ENCODE measurements around the gene ZBTB9. TPM values are rescaled to one million over a fixed set of nuclear protein-coding genes. Genes with fewer than 3 reads are reported as not detected.

Gene ZBTB9
- polyA plus RNA-seq, 1 donor from 2014 or later: 9.0 TPM

DNA sequence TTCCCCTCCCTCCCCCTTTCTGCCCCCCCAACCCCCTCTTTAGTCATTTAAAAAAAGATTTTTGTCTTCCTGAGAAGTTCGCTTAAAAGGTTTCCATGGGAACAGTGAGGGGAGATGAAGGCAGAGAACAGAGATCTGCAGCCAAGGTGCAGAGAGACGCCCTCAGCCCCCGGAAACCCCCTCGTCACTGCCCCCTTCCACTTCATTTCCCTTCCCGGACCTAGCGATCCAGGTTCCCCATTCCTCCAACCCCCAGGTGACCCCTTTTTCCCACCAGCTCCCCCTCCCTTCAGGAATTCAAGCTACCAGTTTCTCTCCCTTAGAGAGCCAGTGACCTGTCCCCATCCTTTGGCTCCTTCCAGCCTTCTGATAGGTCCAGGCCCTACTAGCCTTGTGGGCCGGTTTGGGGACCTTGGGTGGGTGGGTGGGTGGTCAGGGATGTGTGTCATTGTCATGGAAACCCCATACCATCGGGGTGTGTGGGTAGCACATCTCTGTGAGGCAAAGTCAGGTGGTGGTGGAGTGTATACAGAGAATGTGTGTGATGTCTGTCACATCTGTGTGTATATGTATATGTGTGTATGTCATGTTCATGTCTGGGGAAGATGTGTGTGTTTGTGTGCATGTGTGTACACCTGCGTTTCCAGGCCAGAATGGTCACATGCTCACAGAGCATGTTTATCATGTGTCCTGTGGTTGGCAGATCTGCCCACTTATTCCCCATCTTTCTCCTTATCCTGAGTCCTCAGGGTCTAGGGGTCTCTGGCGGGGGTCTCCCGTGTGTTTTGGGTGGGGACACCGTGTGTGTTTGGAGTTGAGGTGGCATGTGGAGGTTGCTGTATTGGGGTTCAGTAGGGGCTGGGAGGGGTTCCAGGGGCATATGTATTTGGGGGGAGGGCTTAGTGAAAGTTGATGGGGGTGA lies 27.5 kb upstream of the ZBTB9 start:
- no peaks in the 10 kb centered on the region for H3K27me3 Mint-ChIP-seq
- H3K4me1 Mint-ChIP-seq: peaks cover 33 to 52% (median 52%) of the 10 kb centered on the region in 3 donors
- H3K9me3 Mint-ChIP-seq: no peaks in the 10 kb centered on the region
- peak overlapping the region; percentile 85 to 97 (median 91) for H3K4me3 Mint-ChIP-seq
- peak overlapping the region; percentile 96 to 98 (median 97) for H3K27ac Mint-ChIP-seq
- no peaks in the 10 kb centered on the region for H3K36me3 Mint-ChIP-seq

DNA sequence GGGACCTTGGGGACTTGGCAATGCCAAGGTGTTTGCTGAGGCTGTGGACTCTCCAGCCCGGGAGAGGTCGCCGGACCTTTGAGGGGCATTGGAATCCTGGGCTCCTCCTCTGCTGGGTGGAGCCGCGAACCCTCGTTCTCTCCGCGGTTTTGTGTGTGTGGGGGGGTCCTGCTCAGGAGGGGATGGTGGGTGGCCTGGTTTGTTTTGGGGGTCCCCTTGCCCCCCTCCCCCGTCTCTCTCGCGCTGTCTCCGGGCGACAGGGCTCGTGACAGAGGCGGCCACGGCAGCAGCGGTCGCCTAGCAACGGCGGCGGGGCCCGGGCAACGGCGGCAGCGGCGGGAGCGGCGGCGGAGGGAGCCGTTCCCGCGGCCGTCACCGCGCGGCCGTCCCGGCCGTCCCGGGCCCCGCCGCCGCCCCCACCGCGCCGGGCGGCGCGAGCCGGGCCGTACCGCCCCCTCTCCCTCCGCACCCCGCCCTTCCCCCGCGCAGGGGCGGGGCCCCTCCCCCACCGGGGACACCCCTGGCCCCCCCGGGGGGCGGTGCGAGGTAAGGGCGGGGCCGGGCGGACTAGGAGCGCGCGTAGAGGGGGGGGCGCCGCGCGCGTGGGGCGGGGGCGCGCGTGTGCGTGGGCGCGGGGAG lies 26.7 kb upstream of the ZBTB9 start:
- Mint-ChIP-seq H3K4me1 (peaks cover 35 to 59% (median 59%) of the 10 kb centered on the region in 3 donors), H3K27me3 (no peaks in the 10 kb centered on the region), H3K4me3 (peak overlapping the region; percentile 87 to 97 (median 95)), H3K36me3 (no peaks in the 10 kb centered on the region), H3K9me3 (no peaks in the 10 kb centered on the region), H3K27ac (peak overlapping the region; percentile 96 to 98 (median 97))

DNA sequence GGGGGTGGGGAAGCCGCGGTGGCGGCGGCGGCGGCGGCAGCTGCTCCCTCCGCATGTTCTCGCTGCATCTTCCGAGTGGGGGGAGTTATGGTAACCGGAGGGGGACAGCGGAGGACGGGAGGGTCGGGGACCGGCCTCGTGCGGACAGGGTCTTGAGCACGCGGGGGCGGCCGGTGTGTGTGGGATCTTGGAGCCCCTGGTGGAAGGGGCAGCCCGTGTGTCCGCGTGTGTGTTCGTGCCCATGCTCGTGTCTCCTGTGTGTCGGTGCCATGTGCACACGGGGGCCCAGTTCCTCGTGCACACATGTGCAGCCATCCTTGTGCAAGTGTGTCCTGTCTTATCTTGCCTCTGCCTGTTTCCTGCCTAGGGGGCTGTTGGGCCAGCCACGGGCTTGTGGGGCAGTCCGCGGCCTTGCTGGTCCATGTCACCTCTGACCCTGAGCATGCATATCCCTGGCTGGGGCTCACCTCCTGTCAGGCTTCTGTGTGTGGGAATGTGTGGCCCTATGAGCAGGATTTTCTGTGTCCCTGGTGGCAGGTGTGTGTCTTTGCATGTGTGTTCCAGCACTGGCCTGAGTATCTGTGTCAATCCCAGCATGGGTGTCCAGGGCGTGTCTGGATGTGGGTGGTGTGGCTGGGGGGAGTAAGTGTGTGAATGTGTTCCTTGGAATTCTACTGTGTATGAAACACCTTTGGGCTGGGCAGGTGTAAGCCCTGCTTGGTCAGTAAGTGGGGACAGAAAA lies 26.0 kb upstream of the ZBTB9 start:
- no peaks in the 10 kb centered on the region for H3K9me3 Mint-ChIP-seq
- peak overlapping the region; percentile 83 to 94 (median 88) for H3K4me3 Mint-ChIP-seq
- no peaks in the 10 kb centered on the region for H3K27me3 Mint-ChIP-seq
- H3K27ac Mint-ChIP-seq: peak overlapping the region; percentile 92 to 98 (median 94)
- peaks cover 39 to 65% (median 63%) of the 10 kb centered on the region in 3 donors for H3K4me1 Mint-ChIP-seq
- H3K36me3 Mint-ChIP-seq: no peaks in the 10 kb centered on the region

DNA sequence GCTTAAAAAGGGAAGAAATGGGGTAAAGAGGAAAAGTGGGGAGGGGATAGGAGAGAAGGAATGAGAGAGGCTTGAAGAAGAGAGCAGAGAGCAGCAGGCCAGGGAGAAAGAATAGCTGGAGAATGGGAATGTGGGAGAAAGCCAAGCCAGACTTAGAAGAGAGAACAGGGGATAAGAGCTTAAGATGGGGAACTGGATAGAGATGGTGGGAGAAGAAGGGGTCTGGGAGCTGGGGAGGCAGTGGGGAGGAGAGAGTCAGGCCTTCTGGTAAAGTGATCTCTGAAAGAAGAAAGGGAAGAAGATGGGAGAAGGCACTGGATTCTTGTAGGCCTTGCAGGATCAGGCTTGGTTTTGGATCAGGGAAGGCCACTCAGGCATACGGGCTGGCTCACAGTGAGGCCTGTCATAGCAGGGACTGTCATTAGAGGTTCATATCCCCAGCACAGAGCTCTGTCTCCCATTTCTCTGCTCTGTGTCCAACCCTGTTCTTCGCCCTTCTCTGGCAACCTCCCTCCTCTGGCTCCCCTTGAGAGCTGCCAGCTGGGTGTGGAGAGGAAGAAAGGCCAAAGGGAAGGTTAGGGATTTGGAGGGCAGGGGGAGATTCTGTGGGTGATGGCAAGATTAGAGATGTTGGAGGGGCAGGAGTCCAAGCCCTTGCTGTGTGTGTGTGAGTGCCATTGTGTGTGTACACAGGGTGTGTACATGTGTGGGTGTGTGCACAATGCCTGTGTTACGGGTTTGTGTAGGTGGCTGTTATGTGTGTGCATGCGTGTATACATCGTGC lies 25.2 kb upstream of the ZBTB9 start:
- H3K27me3 Mint-ChIP-seq: no peaks in the 10 kb centered on the region
- peaks cover 37 to 67% (median 62%) of the 10 kb centered on the region in 3 donors for H3K4me1 Mint-ChIP-seq
- peak overlapping the region; percentile 92 to 98 (median 94) for H3K27ac Mint-ChIP-seq
- no peaks in the 10 kb centered on the region for H3K9me3 Mint-ChIP-seq
- H3K36me3 Mint-ChIP-seq: no peaks in the 10 kb centered on the region
- H3K4me3 Mint-ChIP-seq: peak overlapping the region; percentile 83 to 94 (median 88)

DNA sequence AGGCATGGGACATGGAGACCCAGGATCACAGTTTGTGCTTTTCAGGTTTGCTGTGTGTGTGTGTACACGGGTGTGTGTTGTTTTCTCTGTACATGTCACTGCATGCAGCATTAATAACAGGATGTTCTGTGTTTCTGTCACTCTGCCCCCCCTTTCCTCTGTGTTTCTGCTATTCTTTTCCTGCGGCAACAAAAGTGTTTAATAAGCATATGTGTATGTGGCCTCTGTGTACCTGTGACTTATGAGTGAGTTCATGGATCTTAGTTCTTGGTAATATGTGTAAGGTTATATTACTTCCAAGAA lies 24.7 kb upstream of the ZBTB9 start:
- Mint-ChIP-seq H3K9me3 (no peaks in the 10 kb centered on the region), H3K4me1 (peaks cover 32 to 62% (median 60%) of the 10 kb centered on the region in 3 donors), H3K27ac (peak overlapping the region; percentile 78 to 98 (median 94)), H3K36me3 (no peaks in the 10 kb centered on the region), H3K4me3 (peak overlapping the region; percentile 22 to 94 (median 86)), H3K27me3 (no peaks in the 10 kb centered on the region)

DNA sequence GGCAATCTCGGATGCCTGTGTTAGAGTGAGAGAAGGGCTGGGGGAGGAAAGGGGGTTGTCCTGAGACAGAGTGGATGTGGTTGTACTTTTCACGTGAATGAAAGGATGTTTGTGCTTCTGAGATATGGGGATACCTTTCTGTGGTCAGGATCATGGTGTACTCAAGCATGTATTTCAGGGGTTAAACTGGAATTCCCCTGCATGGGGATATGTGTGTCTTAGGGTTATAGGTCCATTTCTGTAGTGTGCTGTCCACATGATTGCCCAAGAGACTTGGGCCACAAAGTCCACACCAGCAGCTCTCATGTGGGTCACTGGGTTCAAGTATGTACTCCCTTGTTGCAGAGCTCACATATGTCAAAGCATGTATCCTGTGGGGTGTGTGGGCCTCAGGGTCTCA lies 24.0 kb upstream of the ZBTB9 start:
- Mint-ChIP-seq H3K36me3 (no peaks in the 10 kb centered on the region), H3K4me1 (peaks cover 32 to 57% (median 56%) of the 10 kb centered on the region in 3 donors), H3K9me3 (no peaks in the 10 kb centered on the region), H3K4me3 (peak overlapping the region in 3 of 4 donors; percentile 75 to 94 (median 93)), H3K27ac (peak overlapping the region; percentile 78 to 94 (median 78)), H3K27me3 (no peaks in the 10 kb centered on the region)

DNA sequence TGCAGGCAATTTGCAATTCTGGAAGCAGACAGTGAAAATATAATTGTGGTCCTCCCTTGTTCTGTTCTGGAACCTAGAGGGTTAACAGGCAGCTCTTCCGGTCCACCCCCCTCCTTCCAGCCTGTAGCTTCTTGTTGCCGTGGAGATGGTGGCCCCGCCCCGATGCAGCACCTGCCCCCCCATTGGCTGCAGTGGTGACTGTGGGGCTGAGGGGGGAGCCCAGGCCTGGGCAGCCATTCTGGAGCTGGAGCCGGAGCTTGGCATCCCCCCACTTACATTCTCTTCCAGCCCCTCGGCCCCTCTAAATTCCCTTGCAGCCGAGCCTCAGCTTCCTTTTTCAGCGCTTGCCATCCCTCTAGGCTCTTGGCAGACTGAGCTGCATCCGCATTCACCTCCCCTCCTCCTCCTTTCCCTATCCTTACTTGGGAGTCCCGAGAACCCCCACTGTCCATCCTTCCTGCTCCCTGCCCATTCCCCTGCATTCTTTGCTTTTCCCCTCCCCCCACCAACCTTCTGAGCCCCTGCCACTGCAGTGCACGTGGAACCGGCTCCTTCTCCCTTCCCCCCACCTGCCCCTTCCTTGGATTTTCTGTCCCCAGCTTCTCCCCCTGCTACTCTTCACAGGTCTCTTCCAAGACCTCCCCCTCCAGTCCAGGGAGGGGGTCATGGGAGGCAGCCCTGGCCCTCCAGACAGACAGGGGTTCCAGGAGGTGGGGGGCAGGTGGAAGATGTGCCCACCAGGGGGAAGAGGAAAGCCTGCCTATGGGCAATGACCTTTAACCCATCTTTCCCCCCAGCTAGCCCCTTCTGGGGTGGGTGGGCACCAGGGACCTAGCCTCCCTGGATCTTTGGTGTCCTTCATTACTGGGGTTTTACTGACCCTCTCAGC lies 23.1 kb upstream of the ZBTB9 start:
- H3K9me3 Mint-ChIP-seq: no peaks in the 10 kb centered on the region
- no peaks in the 10 kb centered on the region for H3K27me3 Mint-ChIP-seq
- H3K4me3 Mint-ChIP-seq: peak overlapping the region; percentile 75 to 95 (median 94)
- peaks cover 4% of the 10 kb centered on the region for H3K36me3 Mint-ChIP-seq
- peaks cover 32 to 56% (median 54%) of the 10 kb centered on the region in 3 donors for H3K4me1 Mint-ChIP-seq
- H3K27ac Mint-ChIP-seq: peak overlapping the region; percentile 78 to 94 (median 78)

DNA sequence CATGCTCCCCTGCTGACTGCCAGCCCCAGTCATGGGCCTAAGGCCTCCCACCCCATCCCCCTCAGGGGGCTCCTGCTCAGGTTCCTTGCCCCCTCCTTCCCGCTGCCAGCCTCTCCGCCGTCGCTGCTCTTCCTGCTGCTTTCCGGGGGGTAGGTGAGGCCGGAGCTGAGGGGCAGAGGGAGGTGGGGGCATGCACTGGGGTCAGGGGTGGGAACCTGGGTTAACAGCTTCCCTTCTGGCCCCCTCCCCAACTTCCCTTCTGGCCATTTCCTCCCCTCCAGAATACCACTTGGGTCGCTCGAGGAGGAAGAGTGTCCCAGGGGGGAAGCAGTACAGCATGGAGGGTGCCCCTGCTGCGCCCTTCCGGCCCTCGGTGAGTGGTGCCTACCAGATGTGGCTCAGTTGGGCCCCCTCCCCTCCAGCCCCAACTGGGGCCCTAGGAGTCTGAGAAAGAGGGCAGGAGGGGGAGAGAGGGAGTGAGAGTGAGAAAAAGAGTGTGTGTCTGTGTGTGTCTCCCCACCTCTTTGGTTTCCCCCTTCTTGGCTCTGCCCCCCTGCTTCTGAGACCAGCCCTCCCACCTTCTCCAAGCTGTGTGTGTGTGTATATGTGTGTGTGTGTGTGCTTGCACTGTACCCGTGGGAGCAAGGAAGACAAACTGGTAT lies 22.4 kb upstream of the ZBTB9 start:
- no peaks in the 10 kb centered on the region for H3K9me3 Mint-ChIP-seq
- H3K4me3 Mint-ChIP-seq: peak overlapping the region; percentile 75 to 95 (median 86)
- peaks cover 31 to 53% (median 49%) of the 10 kb centered on the region in 3 donors for H3K4me1 Mint-ChIP-seq
- H3K36me3 Mint-ChIP-seq: peaks cover 4% of the 10 kb centered on the region
- H3K27me3 Mint-ChIP-seq: no peaks in the 10 kb centered on the region
- H3K27ac Mint-ChIP-seq: peak overlapping the region; percentile 66 to 84 (median 73)

DNA sequence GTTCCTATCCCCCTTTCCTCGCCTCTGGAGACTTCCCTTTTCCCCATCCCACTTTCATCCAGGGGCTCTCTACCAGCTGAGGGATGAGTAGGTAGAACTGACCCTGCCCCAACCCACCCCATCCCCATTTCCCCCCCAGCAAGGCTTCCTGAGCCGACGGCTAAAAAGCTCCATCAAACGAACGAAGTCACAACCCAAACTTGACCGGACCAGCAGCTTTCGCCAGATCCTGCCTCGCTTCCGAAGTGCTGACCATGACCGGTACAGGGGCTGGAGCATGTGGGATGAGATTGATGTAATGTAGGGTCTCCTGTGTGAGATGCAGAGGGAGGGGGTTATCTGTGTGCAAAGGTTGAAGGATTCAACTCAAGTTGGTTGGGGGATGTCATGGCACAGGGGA lies 21.8 kb upstream of the ZBTB9 start:
- Mint-ChIP-seq H3K36me3 (peaks cover 8% of the 10 kb centered on the region), H3K4me3 (peak overlapping the region; percentile 66 to 95 (median 86)), H3K9me3 (no peaks in the 10 kb centered on the region), H3K27me3 (no peaks in the 10 kb centered on the region), H3K4me1 (peaks cover 29 to 48% (median 44%) of the 10 kb centered on the region in 3 donors), H3K27ac (peak overlapping the region; percentile 66 to 84 (median 73))

DNA sequence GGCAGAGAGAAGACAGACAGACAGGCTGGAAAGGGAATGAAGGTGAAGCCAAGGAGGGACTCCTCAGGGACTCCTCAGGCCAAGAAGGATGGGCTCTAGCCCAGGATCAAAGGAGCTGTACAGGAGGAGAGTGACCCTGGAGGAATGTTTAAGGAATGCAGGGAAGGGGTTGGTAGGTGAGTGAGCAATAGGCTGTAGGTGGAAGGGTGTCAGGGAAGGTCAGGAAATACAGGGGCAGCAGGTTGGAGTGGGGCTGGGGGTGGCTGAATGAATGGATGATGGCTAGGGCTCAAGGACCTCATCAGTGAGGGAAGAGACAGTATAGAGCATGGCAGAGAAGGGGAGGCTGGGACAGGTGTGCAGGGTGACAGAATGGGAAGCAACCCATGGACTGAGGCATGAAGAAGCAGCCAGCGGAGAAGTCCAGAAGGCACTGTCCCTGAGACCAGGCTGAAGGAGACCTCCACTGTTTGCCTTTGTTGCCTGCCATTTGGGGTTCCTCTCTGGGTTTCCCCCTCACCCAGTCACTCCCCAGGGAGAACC lies 21.3 kb upstream of the ZBTB9 start:
- Mint-ChIP-seq H3K9me3 (no peaks in the 10 kb centered on the region), H3K4me1 (peaks cover 29 to 48% (median 42%) of the 10 kb centered on the region in 3 donors), H3K27me3 (no peaks in the 10 kb centered on the region), H3K4me3 (peak overlapping the region; percentile 62 to 93 (median 77)), H3K27ac (peak overlapping the region in 2 of 3 donors; percentile 66 to 73), H3K36me3 (peaks cover 8% of the 10 kb centered on the region)

DNA sequence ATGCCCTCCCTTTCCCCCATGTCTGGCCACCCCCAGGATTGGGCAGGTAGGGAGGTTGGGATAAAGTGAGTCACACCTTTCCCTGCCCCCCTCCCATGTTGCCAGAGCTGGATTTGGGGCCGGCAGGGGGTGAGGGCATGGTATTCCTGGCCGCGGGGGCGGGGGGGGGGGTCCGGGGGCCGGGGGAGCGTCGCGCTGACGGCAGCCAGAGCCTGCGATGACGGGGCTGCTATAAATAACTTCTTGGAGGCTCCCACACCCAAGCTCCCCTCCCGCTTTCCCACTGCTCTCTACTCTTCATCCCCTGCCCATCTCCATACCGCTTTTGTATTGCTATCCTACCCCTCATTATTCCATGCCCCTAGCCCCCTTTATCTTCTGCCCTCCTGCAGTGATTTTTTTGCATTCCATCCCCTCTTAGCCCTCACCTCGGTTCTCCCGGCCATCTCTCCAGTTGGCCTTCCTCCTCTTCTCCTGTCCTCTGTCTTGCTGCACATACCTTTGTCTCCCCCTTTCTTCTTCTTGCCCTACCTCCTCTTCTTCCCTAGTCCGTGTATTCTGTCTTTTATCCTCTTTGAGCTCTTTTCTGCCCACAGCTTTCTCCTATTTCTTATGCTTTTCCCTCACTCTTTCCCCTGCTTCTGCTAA lies 20.7 kb upstream of the ZBTB9 start:
- Mint-ChIP-seq H3K9me3 (no peaks in the 10 kb centered on the region), H3K4me3 (peak overlapping the region in 2 of 4 donors; percentile 71 to 79), H3K4me1 (peaks cover 24 to 42% (median 38%) of the 10 kb centered on the region in 3 donors), H3K27me3 (no peaks in the 10 kb centered on the region), H3K36me3 (peaks cover 8% of the 10 kb centered on the region), H3K27ac (peak overlapping the region in 2 of 3 donors; percentile 34 to 73)

DNA sequence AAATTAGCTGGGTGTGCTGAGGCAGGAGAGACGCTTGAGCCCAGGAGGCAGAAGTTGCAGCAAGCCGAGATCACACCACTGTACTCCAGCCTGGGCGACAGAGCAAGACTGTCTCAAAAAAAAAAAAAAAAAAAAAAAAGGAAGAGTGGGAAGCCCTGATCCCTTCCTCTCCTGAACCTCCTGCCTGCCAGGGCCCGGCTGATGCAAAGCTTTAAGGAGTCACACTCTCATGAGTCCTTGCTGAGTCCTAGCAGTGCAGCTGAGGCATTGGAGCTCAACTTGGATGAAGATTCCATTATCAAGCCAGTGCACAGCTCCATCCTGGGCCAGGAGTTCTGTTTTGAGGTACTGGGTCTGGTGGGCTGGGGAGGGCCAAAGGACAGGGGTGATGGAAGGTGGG lies 19.4 kb upstream of the ZBTB9 start:
- Mint-ChIP-seq H3K27ac (no peak overlapping the region), H3K4me3 (no peak overlapping the region), H3K9me3 (no peaks in the 10 kb centered on the region), H3K36me3 (peaks cover 8% of the 10 kb centered on the region), H3K4me1 (peaks cover 17 to 29% (median 27%) of the 10 kb centered on the region in 3 donors), H3K27me3 (no peaks in the 10 kb centered on the region)
